Esophagus squamous epithelium (tissue), 4 donors: Measurements from ENCODE around the gene WNT9B.

ENCODE experiments used
- CTCF ChIP-seq, 6 experiments: fragments of 450-650 bp in 4 of 6; fragments of 200-600 bp in 2 of 6; sonication (generic) in 2 of 6; IDR thresholded peaks; one replicate each; pipeline ENCODE4 v1.5.1; 2016 to 2019; ENCODE audit warnings: antibody characterized with exemption in 6 of 6, mild to moderate bottlenecking in 4 of 6, moderate library complexity in 4 of 6
- POLR2A ChIP-seq, 4 donors: fragments of 450-650 bp; IDR thresholded peaks; one replicate each; pipeline ENCODE4 v1.6.1; 2017; ENCODE audit warnings: antibody characterized with exemption in 4 of 4, mild to moderate bottlenecking in 4 of 4, moderate library complexity in 3 of 4

- TF ChIP-seq CTCF (IDR thresholded peaks at IDR 0.05) (no peak), POLR2A (IDR thresholded peaks at IDR 0.05) (no peak)
Measured at GRCh38 chr17:46872421-46872820, 21.0 kb downstream of the WNT9B start.
